ENCODE data around the gene RABGGTA.

RABGGTA gene

DNA sequence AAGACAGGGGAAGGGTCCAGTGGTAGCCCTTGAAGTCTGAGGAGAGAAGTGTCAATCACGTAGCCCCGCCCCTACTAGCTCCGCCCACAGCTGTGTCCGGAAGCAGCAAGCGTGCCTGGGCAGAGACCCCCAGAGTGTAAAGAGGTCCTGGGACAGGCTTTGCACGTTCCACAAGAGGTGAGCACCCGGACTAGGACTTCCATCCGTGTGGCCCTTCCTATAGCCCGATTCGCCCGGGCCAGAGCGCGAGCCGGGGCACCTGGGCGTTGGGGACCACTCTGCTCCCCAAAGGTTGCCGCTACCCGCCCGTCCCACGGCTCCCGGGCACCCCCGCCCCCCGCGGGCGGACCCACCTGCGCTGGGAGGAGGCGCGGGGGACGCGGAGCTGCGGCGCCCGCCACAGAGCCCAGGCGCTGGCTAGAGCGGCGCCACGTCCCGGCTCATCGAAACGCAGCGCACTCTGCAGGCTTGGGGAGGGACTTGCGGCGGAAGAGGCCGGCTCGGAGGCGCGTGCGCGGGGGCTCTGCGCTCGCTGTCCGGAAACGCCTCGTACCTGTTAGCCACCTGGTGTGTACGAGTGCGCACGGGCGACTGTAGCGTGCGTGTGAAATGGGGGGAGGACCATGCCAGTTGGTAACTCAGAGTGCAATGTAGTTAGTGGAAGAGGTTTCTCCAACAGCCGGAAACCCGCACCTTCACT lies at the start of gene RABGGTA:
Gene RABGGTA, minus strand, starts transcription at position 464 of the 700 bp plus-strand sequence. CDS start 482 bp downstream, outside the sequence.
- H3K4me3 ChIP-seq (ENCODE audit: low read depth, low read length), result peak within 1 kb of the TSS; percentile 91
- in situ Hi-C loops (cut with HindIII; ENCODE audit: low sequenced_read_pairs), result no loop called here
- peak; percentile 64 for DNase-seq (ENCODE audit: low read depth)
- peak; percentile 59 for TF ChIP-seq CTCF (IDR thresholded peaks at IDR 0.05; ENCODE audit: low read depth, low read length, missing control alignments)

DNA sequence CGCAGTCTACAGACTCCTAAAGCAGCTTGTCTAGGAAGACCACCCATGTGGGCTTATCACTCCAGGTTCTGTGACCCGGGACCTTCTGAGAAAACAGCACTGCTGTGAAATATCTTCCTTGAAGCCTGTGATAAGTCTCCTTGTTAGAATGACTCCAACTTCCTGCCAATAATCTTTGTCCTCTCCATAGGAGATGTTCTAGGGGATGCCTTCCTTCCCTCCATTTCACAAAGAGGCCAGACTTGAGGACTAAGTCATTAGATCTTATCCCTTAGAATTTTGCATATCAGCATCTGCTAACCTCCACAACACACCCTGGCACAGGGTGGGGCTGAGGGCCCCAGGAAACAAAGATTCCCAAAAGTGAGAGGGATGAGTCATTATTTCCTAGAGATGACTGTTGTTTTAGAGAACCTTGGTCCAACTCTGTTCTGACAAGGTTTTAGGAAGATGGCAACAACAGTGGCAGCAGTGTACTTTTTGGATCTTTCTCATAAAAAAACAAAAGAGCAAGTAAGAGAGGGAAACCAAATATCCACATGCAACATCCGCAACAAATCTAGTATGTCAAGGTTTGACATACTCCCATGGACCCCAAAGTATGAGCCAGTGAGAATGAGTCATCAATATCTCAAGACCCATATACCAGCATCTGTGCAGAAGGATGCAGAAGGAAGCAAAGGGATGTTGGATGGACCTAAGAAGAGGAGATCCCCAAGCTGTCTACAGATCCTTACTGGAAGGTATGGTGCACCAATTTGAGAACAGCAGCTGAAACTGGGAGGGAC lies 45.9 kb upstream of the RABGGTA start:
- DNase-seq (ENCODE audit: low read depth), result no peak
- in situ Hi-C loops (cut with HindIII; ENCODE audit: low sequenced_read_pairs), result no loop called here
- no peak for TF ChIP-seq CTCF (IDR thresholded peaks at IDR 0.05; ENCODE audit: low read depth, low read length, missing control alignments)
- no peak overlapping the region for H3K4me3 ChIP-seq (ENCODE audit: low read depth, low read length)

GRCh38 chr14:24316597-24316950 lies 45.2 kb upstream of the RABGGTA start:
- in situ Hi-C loops (cut with HindIII; ENCODE audit: low sequenced_read_pairs), result no loop called here
- no peak overlapping the region for H3K4me3 ChIP-seq (ENCODE audit: low read depth, low read length)
- no peak for TF ChIP-seq CTCF (IDR thresholded peaks at IDR 0.05; ENCODE audit: low read depth, low read length, missing control alignments)
- no peak for DNase-seq (ENCODE audit: low read depth)

DNA sequence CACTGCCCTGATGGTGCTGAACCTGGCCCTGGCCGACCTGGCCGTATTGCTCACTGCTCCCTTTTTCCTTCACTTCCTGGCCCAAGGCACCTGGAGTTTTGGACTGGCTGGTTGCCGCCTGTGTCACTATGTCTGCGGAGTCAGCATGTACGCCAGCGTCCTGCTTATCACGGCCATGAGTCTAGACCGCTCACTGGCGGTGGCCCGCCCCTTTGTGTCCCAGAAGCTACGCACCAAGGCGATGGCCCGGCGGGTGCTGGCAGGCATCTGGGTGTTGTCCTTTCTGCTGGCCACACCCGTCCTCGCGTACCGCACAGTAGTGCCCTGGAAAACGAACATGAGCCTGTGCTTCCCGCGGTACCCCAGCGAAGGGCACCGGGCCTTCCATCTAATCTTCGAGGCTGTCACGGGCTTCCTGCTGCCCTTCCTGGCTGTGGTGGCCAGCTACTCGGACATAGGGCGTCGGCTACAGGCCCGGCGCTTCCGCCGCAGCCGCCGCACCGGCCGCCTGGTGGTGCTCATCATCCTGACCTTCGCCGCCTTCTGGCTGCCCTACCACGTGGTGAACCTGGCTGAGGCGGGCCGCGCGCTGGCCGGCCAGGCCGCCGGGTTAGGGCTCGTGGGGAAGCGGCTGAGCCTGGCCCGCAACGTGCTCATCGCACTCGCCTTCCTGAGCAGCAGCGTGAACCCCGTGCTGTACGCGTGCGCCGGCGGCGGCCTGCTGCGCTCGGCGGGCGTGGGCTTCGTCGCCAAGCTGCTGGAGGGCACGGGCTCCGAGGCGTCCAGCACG lies 44.6 kb upstream of the RABGGTA start:
- DNase-seq (ENCODE audit: low read depth), result no peak
- H3K4me3 ChIP-seq (ENCODE audit: low read depth, low read length), result no peak overlapping the region
- in situ Hi-C loops (cut with HindIII; ENCODE audit: low sequenced_read_pairs), result no loop called here
- TF ChIP-seq CTCF (IDR thresholded peaks at IDR 0.05; ENCODE audit: low read depth, low read length, missing control alignments), result no peak

- H3K4me3 ChIP-seq (ENCODE audit: low read depth, low read length), result no peak overlapping the region
- DNase-seq (ENCODE audit: low read depth), result no peak
- TF ChIP-seq CTCF (IDR thresholded peaks at IDR 0.05; ENCODE audit: low read depth, low read length, missing control alignments), result no peak
- in situ Hi-C loops (cut with HindIII; ENCODE audit: low sequenced_read_pairs), result no loop called here
Observed at GRCh38 chr14:24315243-24315806, 43.9 kb upstream of the RABGGTA start.
